GOT3 (cell line): ENCODE data around the gene CFAP57.
"Not testable (repeated sequence)": the region's sequence is repeated elsewhere in the genome, so short reads cannot be mapped to it uniquely, and the experiment has no call there.

Experiments
- DNase-seq: peaks from one replicate; lab custom pipeline; 2025; ENCODE audit warnings: mixed read lengths; lab: John Stamatoyannopoulos, UW

CFAP57 gene

GRCh38 chr1:43171876-43172526 is at the start of gene CFAP57, which contains the start of gene EBNA1BP2:
TSS of gene CFAP57 (plus strand) at chr1:43172330. CDS start at chr1:43172754, 424 bp downstream.
TSS of gene EBNA1BP2 (minus strand) at chr1:43172290. CDS start at chr1:43172118, 172 bp downstream.
- peak; percentile 64 for DNase-seq

- no peak for DNase-seq
Measured at GRCh38 chr1:43123031-43123430, 49.1 kb upstream of the CFAP57 start.

GRCh38 chr1:43128816-43129215 is 43.3 kb upstream of the CFAP57 start:
- no peak for DNase-seq

- no peak for DNase-seq
Measured at GRCh38 chr1:43129426-43129825, 42.7 kb upstream of the CFAP57 start.

- no peak for DNase-seq
Measured at GRCh38 chr1:43134068-43134467, 38.1 kb upstream of the CFAP57 start.

- no peak for DNase-seq
Measured at GRCh38 chr1:43134640-43135039, 37.5 kb upstream of the CFAP57 start.

- DNase-seq = no peak
Measured at GRCh38 chr1:43135857-43136781, 36.0 kb upstream of the CFAP57 start.

- DNase-seq = no peak
Measured at GRCh38 chr1:43137445-43138052, 34.6 kb upstream of the CFAP57 start.

GRCh38 chr1:43139295-43139694 is 32.8 kb upstream of the CFAP57 start:
- DNase-seq = not testable (repeated sequence)

GRCh38 chr1:43140010-43140409 is 32.1 kb upstream of the CFAP57 start:
- DNase-seq = no peak

GRCh38 chr1:43140583-43140982 is 31.5 kb upstream of the CFAP57 start:
- no peak for DNase-seq

GRCh38 chr1:43143441-43143888 is 28.7 kb upstream of the CFAP57 start:
- DNase-seq = no peak

GRCh38 chr1:43144237-43144636 is 27.9 kb upstream of the CFAP57 start:
- DNase-seq = no peak

- no peak for DNase-seq
Measured at GRCh38 chr1:43147625-43148327, 24.4 kb upstream of the CFAP57 start.

GRCh38 chr1:43149889-43150288 is 22.2 kb upstream of the CFAP57 start:
- no peak for DNase-seq

- DNase-seq = no peak
Measured at GRCh38 chr1:43152866-43153265, 19.3 kb upstream of the CFAP57 start.

- DNase-seq = no peak
Measured at GRCh38 chr1:43153443-43153842, 18.7 kb upstream of the CFAP57 start.

- DNase-seq = no peak
Measured at GRCh38 chr1:43156026-43156425, 16.1 kb upstream of the CFAP57 start.

- no peak for DNase-seq
Measured at GRCh38 chr1:43165162-43165561, 7.0 kb upstream of the CFAP57 start.

- DNase-seq = no peak
Measured at GRCh38 chr1:43165765-43166164, 6.4 kb upstream of the CFAP57 start.

- DNase-seq = no peak
Measured at GRCh38 chr1:43171312-43171875, 736 bp upstream of the CFAP57 start.
